ENCODE measurements around the gene GLYAT.

GLYAT gene

GRCh38 chr11:58765078-58765477 lies 33.3 kb upstream of the GLYAT start:
- H3K4me3 ChIP-seq (ENCODE audit: low read length): no peak overlapping the region
- DNase-seq (ENCODE audit: low read depth): no peak
- TF ChIP-seq, protein P1, sequence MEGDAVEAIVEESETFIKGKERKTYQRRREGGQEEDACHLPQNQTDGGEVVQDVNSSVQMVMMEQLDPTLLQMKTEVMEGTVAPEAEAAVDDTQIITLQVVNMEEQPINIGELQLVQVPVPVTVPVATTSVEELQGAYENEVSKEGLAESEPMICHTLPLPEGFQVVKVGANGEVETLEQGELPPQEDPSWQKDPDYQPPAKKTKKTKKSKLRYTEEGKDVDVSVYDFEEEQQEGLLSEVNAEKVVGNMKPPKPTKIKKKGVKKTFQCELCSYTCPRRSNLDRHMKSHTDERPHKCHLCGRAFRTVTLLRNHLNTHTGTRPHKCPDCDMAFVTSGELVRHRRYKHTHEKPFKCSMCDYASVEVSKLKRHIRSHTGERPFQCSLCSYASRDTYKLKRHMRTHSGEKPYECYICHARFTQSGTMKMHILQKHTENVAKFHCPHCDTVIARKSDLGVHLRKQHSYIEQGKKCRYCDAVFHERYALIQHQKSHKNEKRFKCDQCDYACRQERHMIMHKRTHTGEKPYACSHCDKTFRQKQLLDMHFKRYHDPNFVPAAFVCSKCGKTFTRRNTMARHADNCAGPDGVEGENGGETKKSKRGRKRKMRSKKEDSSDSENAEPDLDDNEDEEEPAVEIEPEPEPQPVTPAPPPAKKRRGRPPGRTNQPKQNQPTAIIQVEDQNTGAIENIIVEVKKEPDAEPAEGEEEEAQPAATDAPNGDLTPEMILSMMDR (conservative IDR thresholded peaks at IDR 0.05; ENCODE audit: low read depth, low read length): no peak

DNA sequence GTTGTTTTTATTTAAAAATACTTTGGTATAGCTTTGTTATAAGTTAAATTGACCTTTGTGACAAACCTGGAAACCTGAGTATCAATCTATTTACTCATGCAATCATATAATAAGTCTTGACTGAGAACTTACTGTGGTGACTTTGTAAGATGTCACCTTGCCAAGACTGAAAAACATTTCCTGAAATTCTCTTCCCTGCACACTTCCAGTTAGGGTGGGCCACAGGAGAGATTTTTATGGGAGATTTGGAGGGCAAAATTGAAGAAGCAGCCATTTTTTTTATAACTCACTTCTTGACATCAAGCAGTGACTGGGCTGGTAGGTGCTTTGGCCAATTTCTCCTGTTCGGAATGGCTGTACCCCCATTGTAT lies 31.4 kb upstream of the GLYAT start:
- DNase-seq (ENCODE audit: low read depth): no peak
- TF ChIP-seq, protein P1 (conservative IDR thresholded peaks at IDR 0.05; ENCODE audit: low read depth, low read length): no peak

DNA sequence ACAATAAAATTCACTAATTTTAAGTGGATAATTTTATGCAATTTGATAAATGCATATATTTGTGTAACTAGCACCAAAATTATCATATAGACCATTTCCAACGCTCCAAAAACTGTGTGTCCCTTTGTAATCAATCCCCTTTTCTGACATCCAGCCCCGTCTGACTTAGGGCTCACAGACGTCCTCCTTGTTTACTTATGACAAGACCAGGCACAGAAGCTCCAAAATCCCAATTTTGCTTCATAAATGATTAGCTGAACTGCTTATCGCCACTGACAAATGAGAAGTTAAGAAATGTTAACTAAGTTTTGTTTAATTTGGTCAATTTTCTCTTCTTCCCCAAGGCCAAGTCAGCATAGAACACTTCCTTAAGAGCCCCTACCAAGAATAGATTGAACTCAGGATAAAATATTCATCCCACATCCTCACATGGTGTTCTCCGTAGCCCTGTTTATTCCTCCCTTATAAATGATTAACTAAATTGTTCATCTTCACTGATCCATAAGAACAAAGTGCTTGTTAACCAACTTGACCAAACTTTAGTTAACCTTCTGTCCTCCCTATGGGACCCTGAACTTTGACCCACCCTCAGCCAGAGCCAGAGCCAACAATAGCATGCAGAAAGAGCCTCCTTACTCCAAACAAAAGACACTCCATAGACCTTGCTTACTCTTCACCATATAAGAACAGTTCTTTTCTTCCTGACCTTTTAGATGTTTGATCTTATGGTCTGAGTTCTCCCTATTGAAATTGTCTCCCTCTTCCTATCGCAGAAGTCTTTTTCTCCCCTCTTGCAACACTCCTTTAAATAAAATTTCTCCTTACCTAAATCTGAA lies 30.8 kb upstream of the GLYAT start:
- DNase-seq (ENCODE audit: low read depth): no peak
- TF ChIP-seq, protein P1 (conservative IDR thresholded peaks at IDR 0.05; ENCODE audit: low read depth, low read length): no peak

More for the DNA sequence above, 31.4 kb upstream of the GLYAT start:
- H3K4me3 ChIP-seq (ENCODE audit: low read length): no peak overlapping the region

DNA sequence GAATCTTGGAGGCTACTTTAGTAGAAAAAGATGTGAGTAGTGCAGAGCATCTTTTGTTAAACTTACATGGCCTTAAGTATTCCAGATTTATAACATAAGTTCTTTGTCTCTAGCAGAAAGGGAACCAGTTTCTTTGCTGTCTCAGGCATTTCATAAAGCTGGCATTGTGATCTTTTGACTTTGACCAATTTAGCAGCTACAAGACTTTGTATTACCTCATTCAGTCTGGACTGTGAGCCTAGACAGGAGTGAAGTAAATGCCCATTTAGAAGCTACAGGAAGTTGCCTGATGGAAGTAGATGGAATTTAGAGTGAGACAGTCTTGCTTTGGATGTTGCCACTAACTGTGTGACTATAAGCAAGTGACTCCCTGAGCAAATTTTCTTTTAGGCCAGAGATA lies 25.7 kb upstream of the GLYAT start:
- H3K4me3 ChIP-seq (ENCODE audit: low read length): no peak overlapping the region
- TF ChIP-seq, protein P1 (conservative IDR thresholded peaks at IDR 0.05; ENCODE audit: low read depth, low read length): no peak
- no peak for DNase-seq (ENCODE audit: low read depth)

More for the DNA sequence above, 30.8 kb upstream of the GLYAT start:
- H3K4me3 ChIP-seq (ENCODE audit: low read length): no peak overlapping the region

- TF ChIP-seq, protein P1 (conservative IDR thresholded peaks at IDR 0.05; ENCODE audit: low read depth, low read length): no peak
- no peak overlapping the region for H3K4me3 ChIP-seq (ENCODE audit: low read length)
- DNase-seq (ENCODE audit: low read depth): no peak
Measured at GRCh38 chr11:58745705-58746364, 14.1 kb upstream of the GLYAT start.

DNA sequence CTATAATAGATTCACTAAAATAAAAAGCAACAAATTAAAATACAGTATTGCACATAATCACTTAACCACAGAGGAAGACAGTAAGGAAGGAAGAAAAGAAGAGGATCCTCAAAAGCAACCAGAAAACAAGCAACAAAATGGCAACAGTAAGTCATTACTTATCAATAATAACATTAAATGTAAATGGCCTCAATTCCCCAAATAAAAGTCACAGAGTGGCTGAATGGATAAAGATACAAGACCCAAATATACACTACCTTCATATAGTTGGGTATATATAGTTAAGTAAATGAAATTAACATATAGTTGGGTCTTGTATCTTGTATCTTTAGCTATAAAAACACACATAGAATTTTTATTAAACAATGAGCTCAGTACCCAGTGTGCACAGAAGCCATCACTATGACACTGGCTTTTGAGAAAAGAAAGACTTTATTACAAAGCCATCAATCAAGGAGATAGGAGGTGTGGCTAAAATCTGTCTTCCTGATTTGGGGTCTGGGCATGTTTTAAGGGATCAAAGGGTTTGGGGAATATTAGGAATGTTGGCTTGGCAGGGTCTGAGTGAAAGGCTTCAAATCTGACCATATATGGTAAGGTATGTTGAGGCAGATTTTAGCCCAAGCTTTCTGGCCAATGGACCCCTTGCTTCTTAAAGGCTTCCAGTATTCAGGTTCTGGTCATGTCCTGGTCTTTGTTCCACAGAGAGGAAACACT lies 13.4 kb upstream of the GLYAT start:
- no peak overlapping the region for H3K4me3 ChIP-seq (ENCODE audit: low read length)
- DNase-seq (ENCODE audit: low read depth): no peak
- TF ChIP-seq, protein P1 (conservative IDR thresholded peaks at IDR 0.05; ENCODE audit: low read depth, low read length): no peak
